COLO668 (cell line): Measurements from ENCODE around the gene GLYR1.
"Not testable (repeated sequence)": the region's sequence is repeated elsewhere in the genome, so short reads cannot be mapped to it uniquely, and the experiment has no call there.

Experiments used
- DNase-seq: peaks from one replicate; lab custom pipeline; 2025; ENCODE audit not compliant: unreplicated experiment; lab: John Stamatoyannopoulos, UW

GLYR1 gene

DNA sequence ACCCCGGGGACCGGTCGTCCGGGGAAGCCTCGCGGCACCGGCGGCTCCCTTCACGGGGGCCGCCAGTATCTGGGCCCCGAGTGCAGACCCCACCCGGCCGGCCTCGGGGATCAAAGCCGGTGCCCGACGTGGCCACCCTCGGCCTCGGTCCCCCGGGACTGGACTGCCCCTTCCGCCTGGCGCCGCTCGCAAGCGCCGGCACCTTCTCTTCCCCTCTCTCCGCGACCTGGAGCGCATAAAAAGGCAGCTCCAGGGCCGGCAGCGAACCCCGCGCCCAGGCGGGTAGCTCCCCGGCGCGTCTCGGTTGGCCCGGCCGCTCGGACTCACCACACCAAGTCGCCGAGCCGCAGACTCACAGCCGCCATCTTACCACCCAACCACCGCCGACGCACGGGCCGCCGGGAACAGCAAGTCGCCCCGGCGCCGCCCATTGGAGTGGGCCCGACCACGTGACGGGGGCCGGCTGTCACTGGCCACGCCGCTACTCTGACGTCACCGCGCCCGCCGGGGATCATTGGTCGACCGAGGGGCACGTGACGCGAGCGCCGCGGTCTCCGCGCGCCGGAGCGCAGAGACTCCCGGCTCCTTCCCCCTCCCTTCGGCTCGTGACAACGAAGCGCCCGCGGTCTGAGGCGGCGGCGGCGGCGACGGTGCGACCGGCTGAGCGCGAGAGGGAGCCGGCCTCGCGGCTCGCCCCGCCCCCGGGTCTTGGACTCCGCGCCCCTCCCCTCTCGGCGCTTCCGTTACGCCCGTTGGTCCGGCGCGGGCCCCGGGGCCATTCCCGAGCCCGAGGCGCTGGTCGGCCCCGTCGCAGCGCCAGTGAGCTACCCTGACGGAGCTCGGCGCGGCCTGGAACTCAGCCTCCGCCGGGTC, at the start of gene GLYR1, which contains the start of gene UBN1:
TSS of gene GLYR1 (minus strand) at position 388 of the 873 bp plus-strand sequence. CDS start at position 365, 23 bp downstream.
TSS of gene UBN1 (plus strand) at position 581 of the 873 bp plus-strand sequence. CDS start 5,437 bp downstream, outside the sequence.
- peak; percentile 99 for DNase-seq

DNA sequence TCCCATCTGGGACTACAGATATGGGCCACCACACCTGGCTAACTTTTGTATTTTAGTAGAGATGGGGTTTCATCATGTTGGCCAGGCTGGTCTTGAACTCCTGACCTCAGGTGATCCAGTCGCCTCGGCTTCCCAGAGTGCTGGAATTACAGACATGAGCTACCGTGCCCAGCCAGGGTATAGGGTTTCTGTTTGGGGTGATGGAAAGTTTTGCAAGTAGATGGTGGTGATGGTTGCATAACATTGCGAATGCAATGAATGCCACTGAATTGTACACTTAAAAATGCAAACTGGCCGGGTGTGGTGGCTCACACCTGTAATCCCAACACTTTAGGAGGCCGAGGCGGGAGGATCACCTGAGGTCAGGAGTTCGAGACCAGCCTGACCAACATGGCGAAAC, 49.7 kb upstream of the GLYR1 start:
- not testable (repeated sequence) for DNase-seq

DNA sequence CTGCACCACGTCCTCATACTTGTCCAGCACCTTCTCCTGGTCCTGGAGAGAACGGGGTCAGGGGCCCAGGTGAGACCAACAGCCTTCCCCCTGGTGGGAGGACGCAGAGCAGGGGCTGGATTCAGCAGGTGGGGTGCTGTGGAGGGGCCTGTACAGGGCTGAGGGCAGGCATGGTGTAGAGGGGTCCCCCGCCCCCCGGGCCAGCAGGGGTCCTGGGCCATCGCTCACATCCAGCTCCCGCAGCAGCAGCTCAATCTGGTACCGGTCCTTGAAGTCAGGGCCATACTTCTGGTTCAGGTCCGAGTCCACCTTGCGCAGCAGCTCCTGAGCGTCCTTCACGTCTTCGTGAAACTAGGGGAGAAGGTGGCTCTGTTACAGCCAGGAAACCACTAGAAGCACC, 48.3 kb upstream of the GLYR1 start:
- no peak for DNase-seq

DNA sequence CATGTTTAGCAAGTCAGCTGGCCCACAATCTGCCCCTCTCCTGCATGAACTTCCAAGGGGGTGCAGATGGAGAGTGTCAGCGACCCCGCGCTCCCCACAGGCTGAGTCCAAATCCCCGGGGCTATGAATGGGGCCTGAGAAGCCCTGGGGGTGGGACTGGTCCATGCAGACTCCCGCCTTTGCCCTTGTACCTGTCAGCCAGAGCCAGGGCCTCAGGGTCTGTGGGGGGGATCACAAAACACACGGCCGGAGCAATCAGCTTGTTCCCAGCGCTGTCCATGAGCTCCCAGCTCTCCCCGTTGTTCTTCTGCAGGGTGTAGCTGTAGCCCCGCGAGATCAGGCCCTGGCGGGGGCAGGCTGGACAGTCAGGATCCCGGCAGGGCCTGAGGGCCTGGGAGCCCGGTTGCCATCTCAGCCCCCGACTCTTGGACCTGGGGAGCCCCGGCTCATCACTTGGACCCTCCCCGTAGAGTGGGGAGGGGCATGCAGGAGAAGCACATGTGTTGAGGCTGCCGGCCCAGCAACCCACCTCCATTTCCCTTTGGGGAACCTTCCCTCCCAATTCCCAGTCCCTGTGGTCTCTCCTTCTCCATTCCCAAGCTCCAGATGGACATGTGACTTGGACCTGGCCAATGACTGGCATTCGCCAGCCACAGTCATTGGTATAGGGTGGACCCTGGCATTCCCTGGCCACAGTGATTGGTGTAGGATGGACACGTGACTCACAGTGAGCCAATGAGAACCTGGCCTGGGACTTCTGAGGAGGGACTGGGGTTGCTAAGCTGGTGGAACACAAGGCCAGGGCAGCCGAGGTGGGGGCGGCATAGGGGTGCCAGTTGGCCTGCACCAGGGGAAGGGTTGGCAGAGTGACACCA, 47.4 kb upstream of the GLYR1 start:
- no peak for DNase-seq

DNA sequence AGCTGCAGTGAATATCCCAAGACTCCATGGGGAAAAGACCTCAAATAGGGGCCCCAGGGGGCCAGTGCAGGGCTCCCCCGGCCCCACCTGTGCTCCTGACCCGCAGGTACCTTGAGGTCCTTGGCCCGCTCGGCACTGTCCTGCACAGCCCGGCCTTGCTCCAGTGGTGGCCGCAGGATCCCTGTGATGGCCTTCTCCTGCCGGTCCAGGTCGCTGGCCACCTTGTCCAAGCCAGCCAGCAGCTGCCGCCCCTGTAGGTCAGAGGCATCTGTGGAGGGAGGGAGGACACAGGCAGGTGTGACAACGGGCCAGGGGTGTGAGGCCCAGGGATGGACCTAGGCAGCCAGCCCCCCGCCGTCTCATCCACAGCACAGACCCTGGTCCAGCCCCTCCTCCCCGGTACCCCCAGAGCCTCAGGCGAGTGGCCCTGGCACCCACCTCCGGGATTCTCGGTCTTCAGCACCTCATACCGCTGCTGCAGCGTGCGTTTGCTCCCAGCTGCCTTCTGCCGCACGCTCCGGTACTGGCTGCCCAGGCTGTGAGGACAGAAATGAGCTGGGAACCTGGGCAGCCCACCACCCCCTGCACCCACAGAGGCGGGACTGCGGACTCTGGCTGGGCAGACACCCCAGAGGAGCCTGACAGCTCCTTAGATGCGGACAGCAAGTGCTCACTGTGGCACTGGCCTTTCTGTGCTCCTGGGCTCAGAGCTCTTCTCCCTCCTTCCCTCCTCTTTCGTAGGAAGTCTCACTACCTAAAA, 46.2 kb upstream of the GLYR1 start:
- DNase-seq = no peak

DNA sequence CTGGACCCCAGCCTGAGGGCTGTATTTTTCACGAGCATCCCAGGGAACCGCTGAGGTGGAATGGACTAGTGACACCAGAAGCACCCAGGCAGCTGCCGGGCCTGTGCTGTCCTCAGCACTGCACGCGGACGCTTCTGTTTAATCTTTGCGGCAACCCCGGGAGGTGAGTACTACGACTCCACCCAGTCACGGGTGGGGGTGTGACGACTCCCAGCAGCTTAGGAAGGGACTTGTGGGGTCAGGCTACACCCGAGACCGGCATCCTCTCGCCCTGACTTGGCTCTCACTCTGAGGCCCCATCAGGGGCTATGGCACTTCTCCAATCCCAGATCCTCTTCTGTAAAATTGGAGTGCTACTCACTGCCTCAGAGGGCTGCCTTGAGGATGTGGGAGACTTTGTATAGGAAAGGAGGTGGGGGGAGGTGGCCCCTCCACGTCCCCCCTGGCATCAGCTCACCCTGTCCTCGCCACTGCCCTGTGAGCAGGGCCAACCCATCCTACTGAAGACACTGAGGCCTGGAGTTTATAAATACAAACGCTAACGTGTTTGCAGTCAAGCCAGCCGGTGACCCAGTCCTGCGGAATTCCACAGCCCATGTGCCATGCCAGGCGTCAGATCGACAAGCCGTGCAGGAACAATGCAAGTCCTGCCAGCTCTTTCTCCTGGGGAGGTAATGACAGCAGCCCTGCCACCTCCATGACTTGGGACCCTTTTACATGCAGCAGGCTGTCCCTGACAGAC, 45.4 kb upstream of the GLYR1 start:
- peak; percentile 15 for DNase-seq

DNA sequence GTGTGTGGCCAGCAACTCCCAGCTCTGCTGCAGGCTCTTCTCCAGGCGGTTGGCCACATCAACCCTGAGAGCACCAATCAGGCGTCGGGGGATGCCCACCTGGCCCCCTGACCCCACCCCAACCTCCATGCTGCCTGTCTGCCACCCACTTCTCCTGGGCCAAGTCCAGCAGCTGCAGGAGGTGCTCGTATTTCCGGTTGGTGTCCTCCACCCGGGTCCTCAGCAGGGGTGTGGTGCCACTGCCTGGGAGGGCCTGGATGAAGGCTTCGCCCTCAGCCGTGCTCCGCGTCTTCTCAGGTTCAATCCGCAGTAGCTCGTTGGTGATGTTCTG, 44.8 kb upstream of the GLYR1 start:
- DNase-seq = peak; percentile 40

DNA sequence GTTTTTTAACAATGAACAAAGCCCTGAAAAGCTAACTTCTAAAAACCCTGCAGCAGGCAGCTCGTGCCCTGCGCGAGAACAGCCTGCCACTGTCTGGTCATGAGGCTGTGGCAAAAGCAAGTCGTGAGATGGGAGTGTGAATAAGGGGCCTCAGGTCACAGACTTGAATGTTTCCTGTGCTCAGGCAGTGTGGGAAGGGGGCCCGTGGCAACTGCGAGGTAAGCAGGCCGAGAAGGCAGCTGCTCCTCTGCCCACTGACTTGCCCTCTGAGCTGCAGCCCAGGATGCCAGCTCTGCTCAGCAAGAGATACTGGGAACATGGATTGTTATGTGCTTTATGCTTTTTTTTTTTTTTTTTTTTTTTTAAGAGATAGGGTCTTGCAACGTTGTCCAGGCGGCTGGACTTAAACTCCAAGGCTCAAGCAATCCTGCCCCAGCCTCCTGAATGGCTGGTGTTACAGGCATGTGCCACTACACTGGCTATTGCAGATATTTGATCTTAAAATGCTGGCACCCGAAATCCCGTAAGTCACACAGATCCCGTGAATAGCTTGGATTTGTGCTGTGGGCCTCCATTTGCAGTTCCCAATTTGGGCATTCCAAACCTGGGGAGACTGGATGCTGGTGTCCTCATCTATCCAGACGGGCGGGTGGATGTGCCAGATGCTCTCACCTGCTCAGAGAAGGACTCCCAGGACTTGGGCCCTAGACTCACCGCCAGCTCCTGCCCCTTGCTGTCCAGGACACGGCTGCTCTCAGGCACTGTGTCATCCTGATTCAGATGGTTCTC, 44.2 kb upstream of the GLYR1 start:
- no peak for DNase-seq

DNA sequence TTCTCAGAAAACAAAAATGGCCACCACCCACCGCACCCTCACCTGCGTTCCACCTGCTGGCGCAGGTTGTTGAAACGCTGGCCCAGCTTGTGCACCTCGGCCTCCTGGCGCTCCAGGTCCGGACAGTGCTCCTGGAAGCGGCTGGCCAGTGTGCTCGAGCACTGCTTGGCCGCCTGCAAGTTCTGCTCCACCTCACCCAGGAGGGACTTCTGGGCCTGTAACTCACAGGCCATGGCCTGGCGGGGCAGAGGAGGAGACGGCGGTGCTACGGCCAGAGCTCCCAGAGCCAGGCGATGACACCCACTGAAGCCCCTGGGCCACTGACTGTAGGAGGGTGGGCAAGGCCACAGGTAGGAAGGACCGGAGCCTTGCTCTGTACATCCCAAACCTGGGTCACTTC, 43.6 kb upstream of the GLYR1 start:
- no peak for DNase-seq

DNA sequence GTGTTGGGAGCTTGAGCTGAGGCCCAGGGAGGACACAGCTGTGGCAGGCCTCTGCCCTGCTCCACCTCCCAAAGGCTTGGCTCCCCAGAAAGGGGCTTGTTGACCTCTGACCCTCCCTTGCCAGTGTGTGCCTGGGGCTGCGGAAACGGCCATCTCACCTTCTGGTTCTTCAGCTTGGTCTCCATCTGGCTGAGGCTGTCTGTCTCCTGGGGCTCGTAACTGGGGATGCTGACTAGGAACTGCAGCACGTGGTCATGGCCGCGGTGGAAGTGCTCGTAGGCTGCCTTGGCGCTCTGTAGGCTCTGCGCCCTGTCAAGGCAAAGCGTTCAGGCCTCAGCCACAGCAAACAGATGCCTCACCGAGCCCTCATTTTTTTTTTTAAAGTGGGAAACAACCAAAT, 42.9 kb upstream of the GLYR1 start:
- no peak for DNase-seq

DNA sequence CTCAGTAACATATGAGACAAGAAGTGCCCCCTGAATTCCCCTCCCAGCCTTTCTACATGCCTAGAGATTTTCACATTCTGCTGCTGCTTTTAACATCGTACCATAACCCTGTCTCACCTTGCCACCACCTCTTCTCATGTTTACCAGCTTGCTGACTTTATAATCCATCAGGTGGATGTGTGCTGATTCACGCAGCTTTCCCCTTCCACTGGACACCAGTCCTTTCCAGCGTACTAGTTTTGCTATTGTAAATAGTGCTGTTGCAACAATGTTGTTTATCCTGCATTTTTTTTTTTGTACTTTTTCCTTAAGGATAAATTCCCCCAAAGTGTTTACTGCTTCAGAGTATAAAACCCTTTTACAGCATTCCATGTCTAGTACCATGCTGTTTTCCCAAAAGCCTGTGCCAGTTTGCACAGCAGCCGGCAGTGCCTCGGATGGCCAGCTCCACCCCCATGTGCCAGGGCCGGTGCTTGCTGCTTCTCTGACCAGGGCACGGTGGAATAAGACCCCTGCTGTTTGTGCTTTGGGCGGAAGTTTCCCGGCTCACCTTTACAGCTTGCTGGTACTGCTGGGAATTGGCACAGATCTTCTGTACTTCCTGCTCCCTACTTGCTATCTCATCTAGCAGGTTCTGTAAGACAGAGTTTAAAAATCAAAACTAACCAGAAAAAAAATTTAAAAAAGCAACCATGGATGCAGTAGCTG, 41.5 kb upstream of the GLYR1 start:
- DNase-seq = no peak

DNA sequence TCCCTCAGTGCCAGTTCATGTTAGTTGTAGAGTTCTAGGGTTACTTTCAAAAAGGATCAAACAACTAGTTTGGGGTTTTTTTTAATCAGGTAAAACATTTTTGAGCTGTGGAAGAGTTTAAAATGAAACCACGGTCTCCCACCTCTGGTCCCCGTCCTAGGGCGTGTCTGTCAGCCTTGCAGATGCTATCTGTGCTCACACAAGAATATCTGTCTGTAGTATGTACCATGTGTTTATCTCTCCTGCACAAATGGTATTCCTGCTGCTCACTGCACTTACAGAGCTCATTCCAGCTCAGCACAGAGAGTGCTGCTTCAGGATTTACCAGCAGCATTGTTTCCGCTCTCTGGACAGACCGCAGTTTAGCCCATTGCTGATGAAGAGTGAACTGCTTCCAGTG, 39.1 kb upstream of the GLYR1 start:
- no peak for DNase-seq

DNA sequence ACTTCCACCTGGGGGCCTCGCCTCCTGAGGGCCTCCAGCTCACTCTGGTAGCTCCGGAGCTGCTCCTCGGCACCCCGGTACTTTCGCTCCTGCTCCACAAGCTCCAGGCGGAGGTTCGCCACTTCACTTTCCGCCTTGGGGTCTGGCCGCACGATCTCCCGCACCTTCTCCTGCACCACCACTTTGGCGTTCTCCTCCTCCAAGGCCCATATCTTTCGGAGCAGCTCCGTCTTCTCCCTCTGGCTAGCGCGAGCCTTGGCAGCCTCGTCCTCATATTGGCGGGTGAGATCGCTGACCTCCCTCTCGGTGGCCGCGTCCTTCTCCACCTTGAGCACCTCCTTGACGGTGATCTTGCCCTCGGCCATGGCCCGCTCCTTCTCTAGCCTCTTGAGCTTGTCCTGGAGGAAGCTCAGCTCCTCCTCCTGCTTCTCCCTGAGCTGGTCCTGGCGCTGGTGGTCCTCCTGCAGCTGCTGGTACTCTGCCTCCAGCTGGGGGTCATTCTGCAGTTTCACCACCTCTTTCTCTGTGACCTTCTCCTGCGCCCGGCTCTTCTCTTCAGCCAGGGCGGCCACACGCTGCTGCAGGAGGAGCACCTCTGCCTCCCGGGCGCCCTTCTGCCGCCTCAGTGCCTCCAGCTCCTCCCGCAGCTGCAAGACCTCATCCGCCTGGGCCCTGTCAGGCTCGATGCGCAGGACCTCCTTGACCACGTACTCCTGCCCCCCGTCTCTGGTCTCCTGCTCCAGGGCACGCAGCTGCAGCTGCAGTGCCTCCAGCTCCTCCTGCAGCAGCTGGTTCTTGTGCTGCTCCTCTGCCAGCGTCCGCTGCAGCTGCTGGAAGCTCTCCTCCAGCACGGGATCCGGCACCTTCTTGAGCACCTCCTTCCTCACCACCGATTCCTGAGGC, 38.1 kb upstream of the GLYR1 start:
- DNase-seq = no peak

DNA sequence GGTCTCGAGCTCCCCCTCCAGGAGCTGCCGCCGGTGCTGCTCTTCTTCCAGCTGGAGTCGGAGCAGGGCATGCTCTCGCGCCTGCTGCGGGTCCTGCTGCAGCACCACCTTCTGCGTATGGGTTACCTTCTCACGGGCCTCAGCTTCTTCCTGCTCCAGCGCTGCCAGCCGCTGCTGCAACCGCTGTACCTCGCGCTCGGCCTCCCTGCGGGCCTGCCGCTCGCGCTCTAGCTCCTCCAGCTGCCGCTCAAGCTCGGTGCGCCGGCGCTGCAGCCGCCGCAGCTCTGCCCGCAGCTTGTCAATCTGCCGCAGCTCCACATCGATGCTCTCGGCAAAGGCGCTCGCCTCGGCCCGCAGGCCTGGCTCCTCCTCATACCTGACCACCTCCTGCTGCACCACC, 37.1 kb upstream of the GLYR1 start:
- DNase-seq = no peak

DNA sequence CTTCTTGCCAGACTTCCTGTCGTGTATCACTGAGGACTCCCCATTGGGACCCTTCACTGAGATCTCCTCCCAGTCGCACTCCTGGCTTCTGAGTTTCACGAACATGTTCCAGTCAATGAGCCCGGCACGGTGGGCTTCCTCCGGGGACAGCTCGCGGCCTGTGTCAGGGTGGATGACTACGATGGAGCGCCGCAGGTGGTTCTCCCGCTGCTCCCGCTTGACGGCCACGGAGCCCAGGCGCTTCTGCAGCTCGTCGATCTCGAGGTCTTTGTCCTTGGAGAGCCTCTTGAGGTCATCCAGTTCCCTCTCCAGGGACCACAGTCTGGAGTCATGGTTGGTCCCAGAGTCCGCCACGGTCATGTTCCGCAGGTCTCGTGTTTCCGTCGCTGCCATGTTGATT, 36.4 kb upstream of the GLYR1 start:
- DNase-seq = no peak

DNA sequence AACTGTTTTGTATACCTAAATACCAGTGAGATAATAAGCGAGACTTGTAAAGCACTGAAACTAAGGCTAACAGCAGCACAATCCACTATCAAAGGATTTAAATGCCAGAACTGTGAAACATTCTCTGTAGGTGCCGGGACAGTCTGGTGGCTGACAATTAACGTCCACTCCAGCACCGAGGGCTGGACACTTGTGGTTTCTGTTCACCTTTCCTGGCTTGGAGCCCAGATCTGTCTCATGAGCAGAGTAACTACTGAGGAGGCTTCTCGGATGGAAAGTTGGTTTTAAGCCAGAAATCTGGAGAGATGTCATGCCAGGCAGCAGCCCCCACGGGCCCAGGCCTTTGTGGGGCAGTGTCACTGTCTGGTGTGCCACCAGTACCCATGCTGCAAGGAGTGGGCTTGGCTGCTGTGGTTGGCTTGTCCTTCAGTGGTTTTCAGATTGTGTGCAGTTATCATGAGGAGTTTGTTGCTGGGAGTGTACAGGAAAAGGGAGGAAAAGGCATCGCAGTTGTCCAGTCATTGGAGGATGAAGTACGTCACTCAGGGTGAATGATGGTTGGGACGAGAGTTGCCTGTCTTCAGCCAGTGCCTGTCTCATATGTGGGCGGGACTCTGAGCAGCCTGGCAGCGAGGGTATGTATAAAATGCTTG, 35.7 kb upstream of the GLYR1 start:
- DNase-seq = peak; percentile 12

DNA sequence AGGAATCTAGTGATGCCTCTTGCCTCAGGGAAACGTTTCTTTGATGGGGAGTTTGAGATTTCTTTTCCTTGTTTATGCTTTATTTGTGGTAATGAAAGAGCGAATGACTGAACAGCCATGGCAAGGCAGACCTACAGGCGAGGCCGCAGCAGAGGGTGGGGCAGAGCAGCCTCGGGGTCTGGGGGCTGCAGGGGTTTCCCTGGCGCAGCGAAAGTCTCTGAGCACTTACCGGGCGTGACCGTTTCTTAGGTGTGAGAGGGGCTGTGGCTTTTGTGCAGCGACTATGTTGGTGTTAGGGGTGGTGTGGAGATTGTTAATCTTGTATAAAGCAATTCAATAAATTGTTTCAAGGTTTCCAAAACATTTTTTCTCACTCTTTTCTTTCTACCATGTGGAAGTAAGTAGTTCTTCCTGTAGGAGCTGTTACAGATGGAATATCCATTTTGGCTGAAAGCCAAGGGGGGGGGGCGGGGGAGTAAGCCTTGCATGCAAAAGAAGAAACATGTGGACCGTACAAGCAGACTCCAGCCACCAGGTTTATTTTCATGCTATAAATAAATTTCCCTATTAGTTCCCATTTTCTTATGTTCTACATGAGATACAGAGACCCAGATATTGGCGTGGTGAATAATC, 35.0 kb upstream of the GLYR1 start:
- DNase-seq = peak; percentile 7
